ENCODE data around the gene RFTN2.
A peak's percentile ranks its signal among the peaks of the same experiment; 100 is the strongest.
"Not testable (repeated sequence)": the region's sequence is repeated elsewhere in the genome, so short reads cannot be mapped to it uniquely, and the experiment has no call there.

RFTN2 gene

DNA sequence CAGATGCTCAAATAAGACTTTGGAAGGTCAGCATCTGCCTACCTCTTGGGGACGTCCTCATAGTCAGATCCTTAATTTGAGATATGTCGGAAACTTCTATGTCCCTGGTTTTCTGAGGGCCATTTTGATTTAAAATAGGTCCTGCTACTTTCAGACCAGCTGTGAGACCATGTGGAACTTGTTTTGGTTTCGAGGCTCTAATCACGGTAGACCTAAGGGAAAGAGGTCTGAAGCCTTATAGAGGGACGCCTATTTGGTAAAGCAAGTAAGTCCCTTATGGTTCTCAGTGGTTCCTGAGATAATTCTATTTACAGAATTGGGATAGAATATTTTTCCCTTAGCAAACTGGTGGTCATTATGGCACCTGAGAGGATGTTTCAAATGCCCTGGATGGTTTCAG, 75.1 kb downstream of the RFTN2 start:
- no peak for DNase-seq

GRCh38 chr2:197599285-197599965, 76.0 kb downstream of the RFTN2 start:
- DNase-seq: peak; percentile 27

DNA sequence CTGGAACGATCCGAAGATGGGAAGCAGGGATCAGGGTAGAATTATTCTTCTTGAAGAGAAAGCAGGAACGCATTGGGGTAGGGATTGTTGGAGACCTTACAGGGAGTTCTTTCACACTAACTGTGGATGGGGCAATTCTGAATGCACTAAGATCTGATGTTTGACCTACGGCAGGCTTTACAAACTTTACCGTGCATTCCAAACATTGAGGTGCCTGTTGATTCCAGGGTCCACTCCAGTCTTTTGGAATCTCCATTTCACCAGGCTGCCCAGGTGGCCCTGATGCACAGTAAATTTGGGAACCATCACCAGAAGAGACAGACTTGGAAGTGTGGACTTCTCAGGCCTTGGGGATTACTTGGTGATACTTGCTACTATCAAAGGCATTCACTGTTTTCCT, 76.9 kb downstream of the RFTN2 start:
- no peak for DNase-seq

DNA sequence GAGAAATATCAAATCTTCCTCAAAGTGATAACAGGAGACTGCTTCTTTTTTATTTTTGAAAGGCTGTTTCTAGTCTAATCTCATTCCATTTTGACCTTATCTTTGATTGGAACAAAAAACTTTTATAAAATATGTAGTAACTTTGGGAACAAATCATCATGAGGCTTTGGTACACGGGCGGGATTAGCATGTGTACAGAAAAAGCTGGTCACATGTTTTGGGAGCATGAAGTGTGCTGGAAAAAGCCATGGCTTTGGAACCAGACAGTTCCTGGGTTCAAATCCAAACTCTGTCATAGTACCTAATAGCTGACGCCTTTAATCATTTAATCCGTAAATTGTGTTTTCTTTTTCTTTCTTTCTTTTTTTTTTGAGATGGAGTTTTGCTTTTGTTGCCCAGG, 78.2 kb downstream of the RFTN2 start:
- no peak for DNase-seq

DNA sequence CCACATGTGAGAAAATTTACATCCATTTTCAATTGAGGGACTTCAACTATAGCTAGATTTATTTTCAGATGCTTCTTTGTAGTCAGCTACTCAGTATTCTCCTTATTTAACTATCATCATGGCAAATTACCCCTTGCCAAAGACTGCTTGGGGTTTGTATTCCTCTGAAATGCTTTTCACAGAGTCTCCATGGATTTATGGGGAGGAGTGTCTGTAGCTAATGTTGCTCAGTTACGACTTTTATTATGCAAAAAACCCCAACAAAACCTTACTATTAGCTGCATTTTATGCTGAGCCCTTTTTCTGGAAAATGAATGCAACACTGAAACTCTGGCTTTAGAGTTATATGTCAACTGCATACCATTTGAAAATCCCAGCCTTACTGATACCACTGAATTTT, 78.6 kb downstream of the RFTN2 start:
- DNase-seq: no peak

GRCh38 chr2:197591339-197592072, 83.9 kb downstream of the RFTN2 start:
- DNase-seq: no peak

DNA sequence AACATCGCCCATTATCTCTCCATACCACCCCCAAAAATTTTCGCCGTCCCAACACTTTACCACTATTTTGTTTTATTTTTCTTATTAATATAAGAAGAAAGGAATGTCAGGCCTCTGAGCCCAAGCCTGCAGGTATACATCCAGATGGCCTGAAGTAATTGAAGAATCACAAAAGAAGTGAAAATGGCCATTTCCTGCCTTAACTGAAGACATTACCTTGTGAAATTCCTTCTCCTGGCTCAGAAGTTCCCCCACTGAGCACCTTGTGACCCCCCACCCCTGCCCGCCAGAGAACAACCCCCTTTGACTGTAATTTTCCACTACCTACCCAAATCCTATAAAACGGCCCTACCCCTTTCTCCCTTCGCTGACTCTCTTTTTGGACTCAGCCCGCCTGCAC, 88.1 kb downstream of the RFTN2 start:
- not testable (repeated sequence) for DNase-seq

GRCh38 chr2:197580166-197580565, 95.2 kb downstream of the RFTN2 start:
- not testable (repeated sequence) for DNase-seq

DNA sequence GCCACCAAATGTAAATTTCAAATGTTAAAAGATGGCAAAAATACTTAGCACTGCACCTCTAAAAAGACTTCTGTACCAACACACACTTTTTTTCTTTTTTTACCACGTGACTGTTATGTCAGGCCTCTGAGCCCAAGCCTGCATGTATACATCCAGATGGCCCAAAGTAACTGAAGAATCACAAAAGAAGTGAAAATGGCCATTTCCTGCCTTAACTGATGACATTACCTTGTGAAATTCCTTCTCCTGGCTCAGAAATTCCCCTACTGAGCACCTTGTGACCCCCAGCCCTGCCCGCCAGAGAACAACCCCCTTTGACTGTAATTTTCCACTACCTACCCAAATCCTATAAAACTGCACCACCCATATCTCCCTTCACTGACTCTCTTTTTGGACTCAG, 97.1 kb downstream of the RFTN2 start:
- DNase-seq: not testable (repeated sequence)

- no peak for DNase-seq
These were observed 97.9 kb downstream of the RFTN2 start for GRCh38 chr2:197577446-197577845.

DNA sequence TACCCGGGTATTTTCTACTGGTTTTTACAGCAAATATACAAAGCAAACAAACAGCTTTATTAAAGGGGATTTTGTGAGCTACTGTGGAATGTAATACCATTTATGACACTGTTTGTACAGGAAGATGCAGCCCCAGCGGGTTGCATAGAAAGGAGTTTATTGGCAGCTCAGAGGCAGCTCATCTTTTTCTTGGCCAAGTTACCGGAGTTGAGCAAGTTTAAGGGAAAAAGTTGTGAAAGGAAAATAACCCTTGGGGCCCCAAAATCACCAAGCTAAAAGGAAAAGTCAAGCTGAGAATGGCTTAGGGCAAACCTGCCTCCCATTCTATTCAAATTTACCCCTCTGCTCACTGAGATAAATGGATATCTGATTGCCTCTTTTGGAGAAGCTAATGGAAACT, 98.8 kb downstream of the RFTN2 start:
- DNase-seq: no peak

GRCh38 chr2:197575987-197576386, 99.4 kb downstream of the RFTN2 start:
- DNase-seq: no peak

- DNase-seq: no peak
These were observed 101.8 kb downstream of the RFTN2 start for GRCh38 chr2:197573608-197574007.

- DNase-seq: no peak
These were observed 103.6 kb downstream of the RFTN2 start for GRCh38 chr2:197571627-197572271.

GRCh38 chr2:197560146-197560665, 115.2 kb downstream of the RFTN2 start:
- DNase-seq: no peak

- DNase-seq: no peak
These were observed 115.7 kb downstream of the RFTN2 start for GRCh38 chr2:197559681-197560080.

- DNase-seq: no peak
These were observed 117.0 kb downstream of the RFTN2 start for GRCh38 chr2:197558393-197558792.

DNA sequence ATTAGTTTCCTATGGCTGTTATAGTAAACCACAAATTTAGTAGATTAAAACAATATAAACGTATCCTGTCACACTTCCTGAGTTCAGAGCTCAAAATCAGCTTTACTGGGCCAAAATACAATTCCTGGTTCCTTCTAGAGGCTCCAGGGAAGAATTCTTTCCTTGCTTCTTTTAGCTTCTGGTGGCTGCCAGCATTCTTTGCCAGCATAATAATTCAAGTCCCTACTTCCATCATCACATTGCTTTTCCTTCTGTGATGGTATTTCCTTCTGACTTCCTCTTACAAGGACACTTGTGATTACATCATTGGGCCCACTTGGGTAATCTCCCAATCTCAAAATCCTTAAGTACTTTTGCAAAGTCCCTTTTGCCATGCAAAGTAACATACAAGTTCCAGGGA, 118.9 kb downstream of the RFTN2 start:
- no peak for DNase-seq

DNA sequence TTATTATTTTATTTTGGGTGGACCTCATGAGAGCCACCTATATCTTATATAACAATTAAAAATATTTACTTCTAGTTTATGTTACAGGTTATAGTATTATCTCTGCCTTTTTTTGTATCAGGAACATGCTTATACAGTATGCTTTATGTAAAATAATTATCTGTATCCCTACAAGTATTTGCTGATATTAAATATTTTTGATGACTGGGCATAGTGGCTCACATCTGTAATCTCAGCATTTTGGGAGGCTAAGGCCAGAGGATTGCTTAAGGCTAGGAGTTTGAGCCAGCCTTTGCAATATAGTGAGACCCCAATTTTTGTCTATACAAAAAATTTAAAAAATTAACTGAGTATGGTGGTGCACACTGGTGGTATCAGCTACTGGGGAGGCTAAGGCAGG, 119.9 kb downstream of the RFTN2 start:
- DNase-seq: no peak

DNA sequence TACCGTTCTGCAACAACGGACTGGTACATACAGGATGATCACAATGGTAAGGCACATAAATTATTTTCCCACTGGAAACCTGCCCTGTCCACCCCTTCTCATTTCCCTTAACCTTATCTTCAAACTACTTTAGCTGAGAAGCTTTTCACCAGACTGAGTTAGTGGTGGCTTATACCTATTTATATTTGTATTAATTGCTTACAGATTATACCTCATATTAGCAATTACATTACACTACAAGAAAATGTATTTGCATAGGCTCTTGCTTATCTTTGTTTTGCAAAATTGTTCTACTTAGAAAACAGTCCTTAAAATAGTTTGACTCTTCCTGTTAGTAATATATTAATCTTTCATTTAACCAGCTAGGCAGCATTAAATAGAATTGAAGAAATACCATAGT, 124.1 kb downstream of the RFTN2 start:
- not testable (repeated sequence) for DNase-seq

- no peak for DNase-seq
These were observed 126.8 kb downstream of the RFTN2 start for GRCh38 chr2:197548582-197548981.

- DNase-seq: no peak
These were observed 128.1 kb downstream of the RFTN2 start for GRCh38 chr2:197547163-197547900.

DNA sequence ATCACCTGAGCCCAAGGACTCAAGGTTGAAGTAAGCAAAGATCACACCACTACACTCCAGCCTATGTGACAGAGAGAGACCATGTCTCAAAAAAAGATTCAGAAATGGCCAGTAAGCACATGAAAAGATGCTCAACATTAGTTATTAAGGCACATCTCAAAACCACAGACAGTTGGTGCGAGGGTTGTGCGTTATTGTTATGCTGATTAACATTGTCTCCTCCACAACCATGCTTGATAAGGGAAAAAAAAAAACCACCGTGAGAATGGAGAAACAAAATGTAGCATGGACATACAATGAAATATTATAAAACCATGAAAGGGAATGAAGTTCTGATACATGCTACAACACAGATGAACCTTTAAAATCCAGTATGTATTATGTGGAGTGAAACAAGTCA, 132.2 kb downstream of the RFTN2 start:
- DNase-seq: no peak

Measured in CD4-positive, alpha-beta T cell treated with Interleukin-12 subunit alpha and Interleukin-12 subunit beta, for 1 hour (primary cell).